DOHH2 (cell line): ENCODE results near the gene COL25A1.

Source experiments
- H3F3A ChIP-seq: fragments of 200-600 bp; sonication (generic), shearing (Covaris generic); 2 replicates; pipeline ENCODE4 v1.6.0; 2016; ENCODE audit warnings: antibody characterized with exemption, mild to moderate bottlenecking; ENCODE audit not compliant: control insufficient read depth, insufficient read depth
- H3K27ac ChIP-seq: fragments of 200-600 bp; sonication (generic); 2 replicates; pipeline ENCODE4 v1.5.1; 2014; ENCODE audit warnings: low read depth, mild to moderate bottlenecking, low read length, moderate library complexity
- H3K27me3 ChIP-seq: fragments of 200-600 bp; sonication (generic); 2 replicates; pipeline ENCODE4 v1.6.1; 2014; ENCODE audit warnings: mild to moderate bottlenecking, low read length, mixed read lengths; ENCODE audit not compliant: control insufficient read depth
- H3K36me3 ChIP-seq: fragments of 200-600 bp; sonication (generic); 2 replicates; pipeline ENCODE4 v1.6.1; 2014; ENCODE audit warnings: mild to moderate bottlenecking, low read length, moderate library complexity, mixed read lengths; ENCODE audit not compliant: control insufficient read depth
- H3K4me1 ChIP-seq: fragments of 200-600 bp; sonication (generic); 2 replicates; pipeline ENCODE4 v1.6.1; 2014; ENCODE audit warnings: mild to moderate bottlenecking, low read length, mixed read lengths; ENCODE audit not compliant: control insufficient read depth
- H3K4me2 ChIP-seq: fragments of 200-600 bp; sonication (generic); 2 replicates; pipeline ENCODE4 v1.6.0; 2014; ENCODE audit warnings: mild to moderate bottlenecking, low read length, moderate library complexity
- H3K4me3 ChIP-seq: fragments of 200-600 bp; sonication (generic); 2 replicates; pipeline ENCODE4 v1.5.1; 2014; ENCODE audit warnings: mild to moderate bottlenecking, low read length, mixed read lengths
- H3K79me2 ChIP-seq: fragments of 200-600 bp; sonication (generic); 2 replicates; pipeline ENCODE4 v1.6.1; 2014; ENCODE audit warnings: mild to moderate bottlenecking, low read length, mixed read lengths; ENCODE audit not compliant: control insufficient read depth
- H3K9me2 ChIP-seq: fragments of 200-600 bp; sonication (generic); replicated peaks from 2 replicates; pipeline ENCODE4 v1.6.1; 2014; ENCODE audit warnings: mild to moderate bottlenecking, low read length, mixed read lengths; ENCODE audit not compliant: control insufficient read depth
- H3K9me3 ChIP-seq: fragments of 200-600 bp; sonication (generic); 2 replicates; pipeline ENCODE4 v1.6.1; 2014; ENCODE audit warnings: antibody characterized with exemption, low read length, mixed read lengths; ENCODE audit not compliant: control insufficient read depth, insufficient read depth
- H4K20me1 ChIP-seq: fragments of 200-600 bp; sonication (generic); 2 replicates; pipeline ENCODE4 v1.6.0; 2014; ENCODE audit warnings: low read depth, mild to moderate bottlenecking, antibody characterized with exemption, low read length, moderate library complexity; ENCODE audit not compliant: control insufficient read depth, insufficient read depth
- EZH2phosphoT487 ChIP-seq: fragments of 200-600 bp; sonication (generic); IDR thresholded peaks from 2 replicates; pipeline ENCODE4 v1.6.1; 2017; ENCODE audit warnings: borderline replicate concordance, mild to moderate bottlenecking, antibody characterized with exemption, low read length, moderate library complexity, mixed read lengths
- TF ChIP-seq, protein P1 (sequence below): fragments of 200-600 bp; sonication (generic); IDR thresholded peaks from one replicate; pipeline ENCODE4 v1.5.1; 2014; ENCODE audit warnings: antibody characterized with exemption, mild to moderate bottlenecking, low read depth, low read length; ENCODE audit not compliant: poor library complexity, severe bottlenecking

COL25A1 gene

DNA sequence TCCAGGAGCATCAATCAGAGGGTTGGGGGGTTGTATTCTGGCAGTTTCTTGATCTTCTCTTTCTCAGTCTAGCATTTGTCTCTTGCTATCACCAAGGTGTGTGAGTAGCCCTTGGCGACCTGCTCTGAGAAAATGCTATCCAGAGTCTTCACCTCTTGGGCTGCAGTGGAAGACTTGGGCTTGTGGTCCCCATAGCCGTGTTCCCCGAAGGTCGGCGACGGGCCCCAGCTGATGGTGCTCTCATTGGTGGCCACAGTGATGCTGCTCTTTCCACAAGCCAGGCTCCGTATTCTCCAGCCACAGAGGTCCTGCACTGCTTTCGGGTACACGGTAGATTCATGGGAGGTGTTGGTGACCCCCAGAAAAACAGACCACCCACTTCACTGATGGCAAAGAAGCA is 513.7 kb downstream of the COL25A1 start:
- Histone ChIP-seq H3K9me2 (no peaks in the 10 kb centered on the region), H3K9me3 (no peaks in the 10 kb centered on the region), H3K4me2 (no peak overlapping the region), H3F3A (no peaks in the 10 kb centered on the region), H3K4me1 (no peaks in the 10 kb centered on the region), H3K27me3 (no peaks in the 10 kb centered on the region), H3K36me3 (no peaks in the 10 kb centered on the region), H3K79me2 (no peaks in the 10 kb centered on the region), H3K4me3 (no peak overlapping the region), H3K27ac (no peak overlapping the region), H4K20me1 (no peaks in the 10 kb centered on the region)
- no peak for TF ChIP-seq EZH2phosphoT487
- TF ChIP-seq, protein P1, sequence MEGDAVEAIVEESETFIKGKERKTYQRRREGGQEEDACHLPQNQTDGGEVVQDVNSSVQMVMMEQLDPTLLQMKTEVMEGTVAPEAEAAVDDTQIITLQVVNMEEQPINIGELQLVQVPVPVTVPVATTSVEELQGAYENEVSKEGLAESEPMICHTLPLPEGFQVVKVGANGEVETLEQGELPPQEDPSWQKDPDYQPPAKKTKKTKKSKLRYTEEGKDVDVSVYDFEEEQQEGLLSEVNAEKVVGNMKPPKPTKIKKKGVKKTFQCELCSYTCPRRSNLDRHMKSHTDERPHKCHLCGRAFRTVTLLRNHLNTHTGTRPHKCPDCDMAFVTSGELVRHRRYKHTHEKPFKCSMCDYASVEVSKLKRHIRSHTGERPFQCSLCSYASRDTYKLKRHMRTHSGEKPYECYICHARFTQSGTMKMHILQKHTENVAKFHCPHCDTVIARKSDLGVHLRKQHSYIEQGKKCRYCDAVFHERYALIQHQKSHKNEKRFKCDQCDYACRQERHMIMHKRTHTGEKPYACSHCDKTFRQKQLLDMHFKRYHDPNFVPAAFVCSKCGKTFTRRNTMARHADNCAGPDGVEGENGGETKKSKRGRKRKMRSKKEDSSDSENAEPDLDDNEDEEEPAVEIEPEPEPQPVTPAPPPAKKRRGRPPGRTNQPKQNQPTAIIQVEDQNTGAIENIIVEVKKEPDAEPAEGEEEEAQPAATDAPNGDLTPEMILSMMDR = no peak

DNA sequence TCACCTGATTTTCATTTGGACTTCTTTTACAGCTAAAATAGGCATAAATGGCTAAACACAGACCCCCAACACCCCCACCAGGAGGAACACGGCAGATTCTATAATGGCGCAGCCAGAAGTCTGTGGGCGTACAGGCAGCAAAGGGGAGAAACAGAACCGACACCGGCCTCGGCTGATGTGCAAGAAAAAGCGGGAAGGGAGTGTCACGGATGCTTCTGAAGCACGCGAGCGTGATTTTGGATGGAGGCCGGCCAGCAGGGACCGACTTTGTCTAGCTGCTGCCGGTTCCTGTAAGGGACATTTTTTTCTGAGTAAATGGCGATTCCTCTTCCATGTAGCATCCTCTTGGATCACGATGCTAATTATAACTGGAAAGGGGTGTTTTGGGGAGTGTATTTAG is 514.7 kb downstream of the COL25A1 start:
- Histone ChIP-seq H3K4me3 (no peak overlapping the region), H3K36me3 (no peaks in the 10 kb centered on the region), H3K4me1 (no peaks in the 10 kb centered on the region), H3K9me3 (no peaks in the 10 kb centered on the region), H3F3A (no peaks in the 10 kb centered on the region), H3K27me3 (no peaks in the 10 kb centered on the region), H3K27ac (no peak overlapping the region), H4K20me1 (no peaks in the 10 kb centered on the region), H3K4me2 (no peak overlapping the region), H3K79me2 (no peaks in the 10 kb centered on the region), H3K9me2 (no peaks in the 10 kb centered on the region)
- TF ChIP-seq EZH2phosphoT487 = no peak
- TF ChIP-seq, protein P1 = no peak

DNA sequence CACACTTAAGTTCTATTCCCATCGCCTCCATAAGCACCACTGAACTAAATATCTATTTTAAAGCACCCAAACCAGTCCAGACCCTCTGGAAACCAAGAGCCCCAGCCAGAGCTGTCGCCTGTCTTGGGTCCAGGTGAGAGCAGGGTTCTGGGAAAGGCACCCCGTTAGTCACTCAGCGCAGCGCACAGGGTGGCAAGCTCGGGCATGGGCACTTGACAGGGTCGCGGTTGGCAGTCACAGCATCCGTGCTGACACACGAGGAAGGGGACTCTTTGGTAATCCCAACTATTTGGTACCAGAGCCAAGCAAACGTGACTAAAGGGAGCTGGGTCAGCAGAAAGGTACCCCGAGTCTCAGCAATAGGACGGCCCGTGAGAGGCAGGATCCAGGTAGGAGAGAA is 515.4 kb downstream of the COL25A1 start:
- H4K20me1 ChIP-seq = no peaks in the 10 kb centered on the region
- H3K79me2 ChIP-seq = no peaks in the 10 kb centered on the region
- H3F3A ChIP-seq = no peaks in the 10 kb centered on the region
- no peak overlapping the region for H3K27ac ChIP-seq
- H3K9me3 ChIP-seq = no peaks in the 10 kb centered on the region
- no peaks in the 10 kb centered on the region for H3K27me3 ChIP-seq
- H3K4me3 ChIP-seq = no peak overlapping the region
- H3K9me2 ChIP-seq = no peaks in the 10 kb centered on the region
- H3K36me3 ChIP-seq = no peaks in the 10 kb centered on the region
- no peaks in the 10 kb centered on the region for H3K4me1 ChIP-seq
- TF ChIP-seq, protein P1 = no peak
- no peak for TF ChIP-seq EZH2phosphoT487
- no peak overlapping the region for H3K4me2 ChIP-seq

DNA sequence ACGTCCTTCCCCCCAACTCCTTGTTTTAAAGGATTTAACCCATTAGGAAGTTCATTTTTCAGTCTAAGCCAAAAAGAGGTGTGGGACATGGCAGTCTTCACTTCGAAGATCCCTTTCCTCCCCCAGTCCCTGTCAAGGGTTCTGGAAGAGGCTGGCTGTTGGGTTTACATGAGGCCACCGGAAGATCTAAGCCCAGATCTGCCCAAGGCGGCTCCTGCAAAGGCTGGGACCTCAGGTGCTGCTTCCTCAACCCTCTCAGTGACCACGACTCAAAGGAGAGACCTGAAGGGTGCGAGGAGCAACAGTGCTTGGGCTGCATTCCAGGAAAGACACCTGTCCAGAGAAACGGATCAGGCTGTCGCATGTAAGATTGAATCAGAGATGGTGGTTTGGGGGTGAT is 516.1 kb downstream of the COL25A1 start:
- Histone ChIP-seq H3K9me2 (no peaks in the 10 kb centered on the region), H3F3A (no peaks in the 10 kb centered on the region), H3K27me3 (no peaks in the 10 kb centered on the region), H3K4me2 (no peak overlapping the region), H3K4me3 (no peak overlapping the region), H3K9me3 (no peaks in the 10 kb centered on the region), H3K36me3 (no peaks in the 10 kb centered on the region), H3K79me2 (no peaks in the 10 kb centered on the region), H4K20me1 (no peaks in the 10 kb centered on the region), H3K27ac (no peak overlapping the region), H3K4me1 (no peaks in the 10 kb centered on the region)
- TF ChIP-seq, protein P1 = no peak
- TF ChIP-seq EZH2phosphoT487 = no peak
